ENCODE results near the gene ERLEC1. TPM values are rescaled to one million over a fixed set of nuclear protein-coding genes. Genes with fewer than 3 reads are reported as not detected.

ERLEC1 gene, protein sequence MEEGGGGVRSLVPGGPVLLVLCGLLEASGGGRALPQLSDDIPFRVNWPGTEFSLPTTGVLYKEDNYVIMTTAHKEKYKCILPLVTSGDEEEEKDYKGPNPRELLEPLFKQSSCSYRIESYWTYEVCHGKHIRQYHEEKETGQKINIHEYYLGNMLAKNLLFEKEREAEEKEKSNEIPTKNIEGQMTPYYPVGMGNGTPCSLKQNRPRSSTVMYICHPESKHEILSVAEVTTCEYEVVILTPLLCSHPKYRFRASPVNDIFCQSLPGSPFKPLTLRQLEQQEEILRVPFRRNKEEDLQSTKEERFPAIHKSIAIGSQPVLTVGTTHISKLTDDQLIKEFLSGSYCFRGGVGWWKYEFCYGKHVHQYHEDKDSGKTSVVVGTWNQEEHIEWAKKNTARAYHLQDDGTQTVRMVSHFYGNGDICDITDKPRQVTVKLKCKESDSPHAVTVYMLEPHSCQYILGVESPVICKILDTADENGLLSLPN
- 69.5 and 147 TPM in 2 replicates for total RNA-seq

DNA sequence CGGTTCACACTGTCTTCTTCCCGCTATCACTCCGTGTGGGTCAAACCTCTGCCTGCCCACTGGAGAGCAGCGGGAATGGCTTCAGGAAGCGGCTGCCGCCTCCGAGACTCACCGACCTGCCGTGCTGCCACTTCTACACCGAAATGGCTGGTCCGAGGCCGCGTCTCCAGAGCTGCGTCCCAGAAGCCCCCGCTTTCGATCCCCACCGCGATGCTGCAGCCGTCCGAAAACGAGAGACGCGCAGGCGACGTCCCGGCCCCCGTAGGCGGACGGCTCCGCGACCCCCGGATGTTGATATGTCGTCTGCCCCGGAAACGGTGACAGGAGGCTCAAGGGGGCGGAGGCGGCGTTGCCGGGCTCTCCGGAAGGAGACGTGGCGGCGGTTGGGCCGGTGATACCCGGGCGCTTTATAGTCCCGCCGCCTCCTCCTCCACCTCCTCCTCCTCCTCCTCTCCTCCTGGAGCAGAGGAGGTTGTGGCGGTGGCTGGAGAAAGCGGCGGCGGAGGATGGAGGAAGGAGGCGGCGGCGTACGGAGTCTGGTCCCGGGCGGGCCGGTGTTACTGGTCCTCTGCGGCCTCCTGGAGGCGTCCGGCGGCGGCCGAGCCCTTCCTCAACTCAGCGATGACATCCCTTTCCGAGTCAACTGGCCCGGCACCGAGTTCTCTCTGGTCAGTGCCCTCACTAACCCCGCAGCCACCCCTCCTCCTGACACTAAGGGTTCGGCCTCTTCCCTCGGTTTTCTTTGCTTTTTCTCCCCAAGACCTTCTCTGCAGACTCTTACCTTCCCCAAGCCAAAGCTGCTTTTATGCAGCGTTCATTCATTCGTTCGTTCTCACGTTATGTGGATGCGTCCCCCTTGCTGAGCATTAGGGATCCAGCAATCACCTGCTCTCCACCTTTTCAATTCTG is at the start of gene ERLEC1, which contains the start of gene ASB3:
Gene ERLEC1, plus strand, starts transcription at position 340 of the 909 bp plus-strand sequence. Its CDS starts 167 bp downstream, at position 507.
Gene ASB3, minus strand, starts transcription at position 249 of the 909 bp plus-strand sequence. CDS start 21,381 bp downstream, outside the sequence.

DNA sequence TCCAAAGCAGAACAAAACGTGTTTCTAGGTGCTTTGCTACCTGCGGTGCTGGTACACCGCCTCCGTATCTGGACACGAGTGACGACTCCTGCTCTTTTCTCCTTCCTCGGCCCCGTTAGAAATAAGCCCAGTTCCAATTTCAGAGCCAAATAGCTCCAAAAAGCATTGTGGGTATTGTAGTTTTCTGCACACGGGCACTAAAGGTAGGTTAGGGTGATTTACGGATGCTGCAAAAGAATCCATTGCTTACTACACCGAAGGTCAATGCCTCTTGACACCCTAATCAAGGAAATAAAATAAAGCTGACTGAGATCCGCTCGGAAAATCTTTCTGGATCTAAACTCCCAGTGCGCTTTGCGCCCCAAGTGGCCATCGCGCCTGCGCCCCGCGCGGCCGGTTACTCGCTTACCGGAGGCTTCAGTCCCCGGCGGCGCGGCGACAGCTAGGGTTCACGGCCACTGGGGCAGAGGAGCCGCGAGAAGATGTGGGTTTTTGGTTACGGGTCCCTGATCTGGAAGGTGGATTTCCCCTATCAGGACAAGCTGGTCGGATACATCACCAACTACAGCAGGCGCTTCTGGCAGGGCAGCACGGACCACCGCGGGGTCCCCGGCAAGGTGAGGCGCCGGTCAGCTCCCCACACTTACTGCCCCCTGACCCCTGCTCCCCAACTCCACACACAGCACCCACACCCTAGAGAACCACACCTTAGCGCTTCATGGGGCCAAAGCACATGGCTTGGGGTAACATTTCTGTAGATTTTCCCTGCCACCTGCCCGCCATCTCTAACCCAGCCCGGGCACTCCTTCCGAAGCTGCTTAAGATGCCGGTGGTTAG is 19.2 kb upstream of the ERLEC1 start, which contains the start of gene CHAC2:
Gene CHAC2, plus strand, starts transcription at position 400 of the 837 bp plus-strand sequence. Its CDS starts 83 bp downstream, at position 483.

DNA sequence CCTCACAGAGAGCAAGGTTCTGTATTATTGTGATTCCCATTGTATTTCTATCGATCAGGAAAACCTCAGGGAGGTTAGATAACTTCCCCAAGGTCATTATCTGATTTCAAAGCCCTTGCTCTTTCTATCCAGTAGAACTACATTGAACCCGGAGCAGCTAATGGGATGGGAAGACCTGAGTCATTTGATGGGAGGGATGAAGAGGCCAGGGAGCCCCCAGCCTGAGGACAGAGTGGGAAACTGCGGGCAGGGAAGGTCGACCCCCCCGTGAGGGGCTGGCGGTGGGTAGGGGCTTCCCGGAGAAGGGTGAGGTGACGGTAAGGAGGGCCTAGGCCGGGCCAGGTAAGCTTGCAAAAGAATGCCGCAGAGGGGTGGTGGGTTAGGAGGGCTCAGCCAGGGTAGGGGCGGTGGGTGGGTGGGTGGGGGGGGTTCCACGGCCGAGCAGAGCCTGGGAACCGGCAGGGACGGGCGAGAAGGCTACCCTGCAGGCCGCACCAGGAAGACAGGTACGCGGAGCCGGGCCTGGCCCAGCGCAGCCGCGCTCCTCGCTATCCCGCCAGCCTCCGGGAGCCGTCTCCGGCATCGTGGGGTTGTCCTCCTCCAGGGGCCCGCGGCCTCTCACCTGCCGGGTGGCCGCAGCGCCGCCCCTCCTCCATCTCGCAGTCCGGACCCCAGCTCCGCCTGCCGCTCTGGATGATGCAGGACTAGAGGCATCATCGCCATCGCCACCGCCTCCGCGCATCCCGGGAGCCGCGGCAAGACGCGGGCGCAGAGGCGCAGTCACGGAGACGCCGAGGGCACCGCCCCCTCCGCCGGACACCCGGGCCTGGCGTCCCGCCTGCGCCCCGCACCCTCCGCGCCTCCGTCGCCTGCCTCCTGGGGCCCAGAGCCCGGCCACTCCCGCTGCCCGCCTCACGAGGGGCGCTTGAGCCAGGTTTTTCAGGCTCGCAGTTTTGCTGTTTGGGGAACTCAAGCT is 72.7 kb downstream of the ERLEC1 start, which contains the start of gene GPR75:
Gene GPR75, minus strand, starts transcription at position 762 of the 976 bp plus-strand sequence. CDS start 5,211 bp downstream, outside the sequence.

Other genes starting within 250 kb of the ERLEC1 start
- 3.6 and 11.3 TPM in 2 replicates for gene CHAC2, start 19.2 kb upstream of the ERLEC1 start, total RNA-seq
- gene ASB3, start 91 bp upstream of the ERLEC1 start, total RNA-seq: 15.0 and 21.1 TPM in 2 replicates
- 1.0 and 2.6 TPM in 2 replicates for gene GPR75, start 72.9 kb downstream of the ERLEC1 start, total RNA-seq
- 67.0 and 67.8 TPM in 2 replicates for gene PSME4, start 183.9 kb downstream of the ERLEC1 start, total RNA-seq

Data from nasal cavity respiratory epithelium epithelial cell of viscerocranial mucosa (primary cell).